ENCODE results near the gene OCSTAMP.

The OCSTAMP gene

GRCh38 chr20:46543959-46544358, 6.5 kb downstream of the OCSTAMP start:
- Histone ChIP-seq H3K9me3 (ENCODE audit: severe bottlenecking) (no peaks in the 10 kb centered on the region), H3K27me3 (ENCODE audit: insufficient read depth, poor library complexity, severe bottlenecking) (peaks cover 44% of the 10 kb centered on the region), H3K36me3 (ENCODE audit: low read depth) (no peaks in the 10 kb centered on the region), H3K4me1 (ENCODE audit: insufficient read depth, poor library complexity, severe bottlenecking) (no peaks in the 10 kb centered on the region), H3K27ac (ENCODE audit: poor library complexity, severe bottlenecking) (no peak overlapping the region), H3K4me3 (ENCODE audit: severe bottlenecking) (no peak overlapping the region)
- ATAC-seq (ENCODE audit: low read depth), result no peak
- TF ChIP-seq, protein P1, sequence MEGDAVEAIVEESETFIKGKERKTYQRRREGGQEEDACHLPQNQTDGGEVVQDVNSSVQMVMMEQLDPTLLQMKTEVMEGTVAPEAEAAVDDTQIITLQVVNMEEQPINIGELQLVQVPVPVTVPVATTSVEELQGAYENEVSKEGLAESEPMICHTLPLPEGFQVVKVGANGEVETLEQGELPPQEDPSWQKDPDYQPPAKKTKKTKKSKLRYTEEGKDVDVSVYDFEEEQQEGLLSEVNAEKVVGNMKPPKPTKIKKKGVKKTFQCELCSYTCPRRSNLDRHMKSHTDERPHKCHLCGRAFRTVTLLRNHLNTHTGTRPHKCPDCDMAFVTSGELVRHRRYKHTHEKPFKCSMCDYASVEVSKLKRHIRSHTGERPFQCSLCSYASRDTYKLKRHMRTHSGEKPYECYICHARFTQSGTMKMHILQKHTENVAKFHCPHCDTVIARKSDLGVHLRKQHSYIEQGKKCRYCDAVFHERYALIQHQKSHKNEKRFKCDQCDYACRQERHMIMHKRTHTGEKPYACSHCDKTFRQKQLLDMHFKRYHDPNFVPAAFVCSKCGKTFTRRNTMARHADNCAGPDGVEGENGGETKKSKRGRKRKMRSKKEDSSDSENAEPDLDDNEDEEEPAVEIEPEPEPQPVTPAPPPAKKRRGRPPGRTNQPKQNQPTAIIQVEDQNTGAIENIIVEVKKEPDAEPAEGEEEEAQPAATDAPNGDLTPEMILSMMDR (IDR thresholded peaks at IDR 0.05; ENCODE audit: poor library complexity, severe bottlenecking), result no peak
- DNase-seq (ENCODE audit: low spot score), result no peak

DNA sequence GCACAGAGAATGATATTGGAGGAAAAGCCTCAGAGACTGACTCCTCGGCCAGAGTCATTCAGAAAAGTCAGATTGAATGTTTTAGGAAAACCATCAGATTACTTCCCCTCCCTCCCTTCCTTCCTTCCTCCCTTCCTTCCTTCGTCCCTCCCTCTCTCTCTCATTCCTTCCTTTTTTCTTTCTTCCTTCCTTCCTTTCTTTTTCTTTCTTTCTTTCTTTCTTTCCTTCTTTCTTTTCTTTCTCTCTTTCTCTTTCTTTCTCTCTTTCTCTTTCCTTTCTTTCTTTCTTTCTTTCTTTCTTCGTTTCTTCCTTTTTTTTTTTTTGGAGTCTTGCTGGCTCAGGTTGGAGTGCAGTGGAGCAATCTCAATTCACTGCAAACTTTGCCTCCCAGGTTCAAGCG, 7.4 kb downstream of the OCSTAMP start:
- Histone ChIP-seq H3K27me3 (ENCODE audit: insufficient read depth, poor library complexity, severe bottlenecking) (peaks cover 51% of the 10 kb centered on the region), H3K4me3 (ENCODE audit: severe bottlenecking) (no peak overlapping the region), H3K4me1 (ENCODE audit: insufficient read depth, poor library complexity, severe bottlenecking) (no peaks in the 10 kb centered on the region), H3K36me3 (ENCODE audit: low read depth) (no peaks in the 10 kb centered on the region), H3K9me3 (ENCODE audit: severe bottlenecking) (no peaks in the 10 kb centered on the region), H3K27ac (ENCODE audit: poor library complexity, severe bottlenecking) (no peak overlapping the region)
- TF ChIP-seq, protein P1 (IDR thresholded peaks at IDR 0.05; ENCODE audit: poor library complexity, severe bottlenecking), result no peak
- no peak for ATAC-seq (ENCODE audit: low read depth)
- DNase-seq (ENCODE audit: low spot score), result no peak

DNA sequence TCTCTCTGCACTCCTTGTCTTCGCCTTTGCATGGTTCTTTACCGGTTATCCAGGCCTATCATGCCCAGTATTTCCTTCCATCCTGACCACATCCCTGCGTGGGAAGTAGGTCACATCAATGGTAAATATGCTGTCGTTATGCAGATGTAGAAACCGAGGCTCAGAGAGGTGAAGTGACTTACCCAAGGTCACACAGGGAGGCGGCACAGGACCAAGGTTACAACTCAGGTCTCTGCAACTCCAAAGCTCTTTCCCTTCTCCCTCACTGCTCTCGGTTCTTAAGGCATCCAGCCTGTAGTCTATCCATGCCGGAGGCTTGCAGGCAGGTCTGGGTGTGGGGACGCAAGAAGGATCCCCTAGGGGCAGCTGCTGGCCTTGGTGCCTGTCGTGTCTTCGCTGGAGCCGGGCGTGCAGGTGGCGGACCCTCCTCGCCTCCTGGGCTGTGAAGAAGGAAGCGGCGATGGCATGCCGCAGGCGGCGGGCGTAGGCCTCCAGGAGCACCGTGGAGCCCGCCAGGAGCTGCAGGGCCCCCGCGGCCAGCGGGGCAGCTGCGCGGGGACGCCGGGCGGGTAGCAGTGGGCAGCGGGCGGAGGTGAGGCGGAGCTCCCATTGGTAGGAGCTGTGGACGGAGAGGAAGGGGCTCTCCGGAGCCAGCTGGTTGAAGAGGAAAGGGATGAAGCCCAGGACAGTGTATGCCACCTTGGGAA, 9.1 kb downstream of the OCSTAMP start:
- Histone ChIP-seq H3K27me3 (ENCODE audit: insufficient read depth, poor library complexity, severe bottlenecking) (peaks cover 52% of the 10 kb centered on the region), H3K4me1 (ENCODE audit: insufficient read depth, poor library complexity, severe bottlenecking) (no peaks in the 10 kb centered on the region), H3K36me3 (ENCODE audit: low read depth) (no peaks in the 10 kb centered on the region), H3K9me3 (ENCODE audit: severe bottlenecking) (no peaks in the 10 kb centered on the region), H3K4me3 (ENCODE audit: severe bottlenecking) (no peak overlapping the region), H3K27ac (ENCODE audit: poor library complexity, severe bottlenecking) (no peak overlapping the region)
- no peak for DNase-seq (ENCODE audit: low spot score)
- TF ChIP-seq, protein P1 (IDR thresholded peaks at IDR 0.05; ENCODE audit: poor library complexity, severe bottlenecking), result no peak
- 0 out of 3 replicates have a peak, but pooled peaks have one; percentile 5 for ATAC-seq (ENCODE audit: low read depth)

DNA sequence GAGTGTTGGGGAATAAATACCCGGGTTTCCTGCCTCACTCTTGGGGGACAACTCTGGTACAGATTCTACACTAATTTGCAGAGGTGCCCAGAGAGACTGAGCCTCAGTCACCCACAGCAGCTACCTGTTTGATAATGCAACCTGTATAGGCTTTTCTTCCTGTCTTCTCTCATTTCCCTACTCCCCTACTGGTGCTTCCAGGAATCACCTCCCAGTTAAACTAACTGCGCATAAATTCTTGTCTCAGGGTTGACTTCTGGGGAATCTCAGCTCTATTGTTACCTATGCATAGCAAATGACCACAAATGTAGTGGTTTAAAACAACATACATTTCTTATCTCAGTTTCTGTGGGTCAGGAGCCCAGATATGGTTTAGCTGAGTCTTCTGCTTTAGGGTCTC, 11.3 kb downstream of the OCSTAMP start:
- H3K36me3 ChIP-seq (ENCODE audit: low read depth), result no peaks in the 10 kb centered on the region
- no peaks in the 10 kb centered on the region for H3K9me3 ChIP-seq (ENCODE audit: severe bottlenecking)
- H3K4me3 ChIP-seq (ENCODE audit: severe bottlenecking), result no peak overlapping the region
- peaks cover 66% of the 10 kb centered on the region for H3K27me3 ChIP-seq (ENCODE audit: insufficient read depth, poor library complexity, severe bottlenecking)
- TF ChIP-seq, protein P1 (IDR thresholded peaks at IDR 0.05; ENCODE audit: poor library complexity, severe bottlenecking), result no peak
- no peak for ATAC-seq (ENCODE audit: low read depth)
- DNase-seq (ENCODE audit: low spot score), result no peak
- no peak overlapping the region for H3K27ac ChIP-seq (ENCODE audit: poor library complexity, severe bottlenecking)
- no peaks in the 10 kb centered on the region for H3K4me1 ChIP-seq (ENCODE audit: insufficient read depth, poor library complexity, severe bottlenecking)

GRCh38 chr20:46530640-46531039, 19.8 kb downstream of the OCSTAMP start:
- H3K4me1 ChIP-seq (ENCODE audit: insufficient read depth, poor library complexity, severe bottlenecking), result no peaks in the 10 kb centered on the region
- H3K4me3 ChIP-seq (ENCODE audit: severe bottlenecking), result no peak overlapping the region
- H3K36me3 ChIP-seq (ENCODE audit: low read depth), result no peaks in the 10 kb centered on the region
- no peak for DNase-seq (ENCODE audit: low spot score)
- H3K27me3 ChIP-seq (ENCODE audit: insufficient read depth, poor library complexity, severe bottlenecking), result peaks cover 7% of the 10 kb centered on the region
- no peaks in the 10 kb centered on the region for H3K9me3 ChIP-seq (ENCODE audit: severe bottlenecking)
- ATAC-seq (ENCODE audit: low read depth), result no peak
- H3K27ac ChIP-seq (ENCODE audit: poor library complexity, severe bottlenecking), result no peak overlapping the region
- TF ChIP-seq, protein P1 (IDR thresholded peaks at IDR 0.05; ENCODE audit: poor library complexity, severe bottlenecking), result no peak

All from RWPE2 (cell line).